GM12865 (cell line): Measurements from ENCODE around the gene ST7.
"Not testable (repeated sequence)": the region's sequence is repeated elsewhere in the genome, so short reads cannot be mapped to it uniquely, and the experiment has no call there.

Experiments used
- DNase-seq: peaks from one replicate; pipeline ENCODE4 v3.0.0; 2010; ENCODE audit warnings: low read depth
- H3K4me3 ChIP-seq: 2 replicates; pipeline ENCODE4 v1.5.1; 2011; ENCODE audit warnings: mild to moderate bottlenecking, low read depth, low read length, control low read depth
- TF ChIP-seq, protein P1 (sequence below): IDR thresholded peaks from 2 replicates; pipeline ENCODE4 v1.5.1; 2011; ENCODE audit warnings: low read length, control low read depth, low read depth, inconsistent platforms; ENCODE audit not compliant: insufficient read depth; ENCODE audit errors: missing control alignments

The ST7 gene

DNA sequence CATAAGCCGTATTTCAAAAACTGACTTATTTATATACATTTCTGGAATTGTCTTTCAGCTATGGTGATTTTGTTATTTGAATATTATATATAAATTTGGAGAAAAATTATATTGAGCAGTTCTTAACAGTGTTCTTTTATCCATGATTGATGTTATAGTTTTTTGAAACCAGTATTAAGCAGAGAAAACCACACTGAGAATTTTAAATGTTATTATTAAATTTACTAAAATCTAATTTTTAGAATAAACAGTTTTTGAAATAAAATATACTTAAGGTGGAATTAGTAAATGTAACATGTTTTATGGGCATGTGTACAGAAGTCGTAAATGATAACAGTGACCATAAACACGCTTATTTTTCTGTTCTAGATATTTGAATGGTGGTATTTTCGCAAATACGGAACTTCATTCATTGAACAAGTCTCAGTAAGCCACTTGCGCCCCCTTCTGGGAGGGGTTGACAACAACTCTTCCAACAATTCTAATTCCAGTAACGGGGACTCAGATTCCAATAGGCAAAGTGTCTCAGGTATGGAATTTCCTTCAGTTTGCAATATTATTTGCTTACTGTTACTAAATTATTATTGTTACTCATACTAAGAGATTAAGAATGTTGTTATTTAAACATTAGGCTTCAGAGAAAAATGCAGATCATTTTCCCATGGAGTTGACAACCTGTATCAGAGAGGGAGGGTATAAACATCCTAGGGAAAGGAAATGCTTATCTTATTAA, 166.1 kb downstream of the ST7 start:
- TF ChIP-seq, protein P1, sequence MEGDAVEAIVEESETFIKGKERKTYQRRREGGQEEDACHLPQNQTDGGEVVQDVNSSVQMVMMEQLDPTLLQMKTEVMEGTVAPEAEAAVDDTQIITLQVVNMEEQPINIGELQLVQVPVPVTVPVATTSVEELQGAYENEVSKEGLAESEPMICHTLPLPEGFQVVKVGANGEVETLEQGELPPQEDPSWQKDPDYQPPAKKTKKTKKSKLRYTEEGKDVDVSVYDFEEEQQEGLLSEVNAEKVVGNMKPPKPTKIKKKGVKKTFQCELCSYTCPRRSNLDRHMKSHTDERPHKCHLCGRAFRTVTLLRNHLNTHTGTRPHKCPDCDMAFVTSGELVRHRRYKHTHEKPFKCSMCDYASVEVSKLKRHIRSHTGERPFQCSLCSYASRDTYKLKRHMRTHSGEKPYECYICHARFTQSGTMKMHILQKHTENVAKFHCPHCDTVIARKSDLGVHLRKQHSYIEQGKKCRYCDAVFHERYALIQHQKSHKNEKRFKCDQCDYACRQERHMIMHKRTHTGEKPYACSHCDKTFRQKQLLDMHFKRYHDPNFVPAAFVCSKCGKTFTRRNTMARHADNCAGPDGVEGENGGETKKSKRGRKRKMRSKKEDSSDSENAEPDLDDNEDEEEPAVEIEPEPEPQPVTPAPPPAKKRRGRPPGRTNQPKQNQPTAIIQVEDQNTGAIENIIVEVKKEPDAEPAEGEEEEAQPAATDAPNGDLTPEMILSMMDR: peak; percentile 81
- H3K4me3 ChIP-seq: no peak overlapping the region
- peak; percentile 84 for DNase-seq

DNA sequence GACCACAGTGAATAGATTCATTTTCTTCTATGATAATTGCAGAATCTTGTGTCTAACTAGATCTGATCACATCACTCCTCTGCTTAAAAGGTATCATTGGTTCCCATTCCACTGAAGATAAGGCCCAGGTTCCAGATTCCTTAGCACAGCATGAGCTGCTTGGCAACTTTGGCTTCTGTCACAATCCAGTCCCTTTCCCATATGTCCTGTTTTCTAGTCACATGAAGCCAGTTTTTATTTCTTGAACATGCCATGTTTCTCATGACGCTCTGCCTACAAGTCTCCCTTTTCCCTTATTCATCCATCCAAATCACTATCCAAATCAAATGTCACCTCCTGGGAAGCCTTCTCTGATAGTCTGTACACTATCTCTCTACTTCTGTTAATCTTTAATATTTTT, 167.0 kb downstream of the ST7 start:
- H3K4me3 ChIP-seq: not testable (repeated sequence)

DNA sequence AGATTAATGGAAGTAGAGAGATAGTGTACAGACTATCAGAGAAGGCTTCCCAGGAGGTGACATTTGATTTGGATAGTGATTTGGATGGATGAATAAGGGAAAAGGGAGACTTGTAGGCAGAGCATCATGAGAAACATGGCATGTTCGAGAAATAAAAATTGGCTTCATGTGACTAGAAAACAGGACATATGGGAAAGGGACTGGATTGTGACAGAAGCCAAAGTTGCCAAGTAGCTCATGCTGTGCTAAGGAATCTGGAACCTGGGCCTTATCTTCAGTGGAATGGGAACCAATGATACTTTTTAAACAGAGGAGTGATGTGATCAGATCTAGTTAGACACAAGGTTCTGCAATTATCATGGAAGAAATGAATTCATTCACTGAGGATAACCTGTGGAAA, 168.7 kb downstream of the ST7 start:
- DNase-seq, H3K4me3 ChIP-seq: not testable (repeated sequence)

More for the DNA sequence above, 167.0 kb downstream of the ST7 start:
- DNase-seq: not testable (repeated sequence)

DNA sequence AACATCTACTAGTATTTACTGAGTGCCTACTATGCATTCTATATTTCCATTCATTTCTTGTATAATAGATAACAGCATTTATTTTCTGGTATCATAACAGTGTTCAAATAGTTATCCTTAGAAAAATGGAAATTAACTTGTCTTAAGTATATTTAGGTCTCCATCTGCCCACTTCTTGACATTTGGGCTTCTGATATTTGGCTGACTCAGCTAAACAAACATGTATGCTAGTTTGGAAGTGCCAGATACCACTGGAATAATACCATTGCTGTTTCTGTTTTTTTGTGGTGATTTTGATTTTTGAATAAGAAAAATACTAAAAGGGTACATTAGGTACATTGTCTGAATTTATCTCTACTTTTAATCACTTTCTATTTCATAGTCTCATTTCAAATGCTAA, 169.2 kb downstream of the ST7 start:
- H3K4me3 ChIP-seq: no peak overlapping the region
- DNase-seq: no peak
- TF ChIP-seq, protein P1: no peak

DNA sequence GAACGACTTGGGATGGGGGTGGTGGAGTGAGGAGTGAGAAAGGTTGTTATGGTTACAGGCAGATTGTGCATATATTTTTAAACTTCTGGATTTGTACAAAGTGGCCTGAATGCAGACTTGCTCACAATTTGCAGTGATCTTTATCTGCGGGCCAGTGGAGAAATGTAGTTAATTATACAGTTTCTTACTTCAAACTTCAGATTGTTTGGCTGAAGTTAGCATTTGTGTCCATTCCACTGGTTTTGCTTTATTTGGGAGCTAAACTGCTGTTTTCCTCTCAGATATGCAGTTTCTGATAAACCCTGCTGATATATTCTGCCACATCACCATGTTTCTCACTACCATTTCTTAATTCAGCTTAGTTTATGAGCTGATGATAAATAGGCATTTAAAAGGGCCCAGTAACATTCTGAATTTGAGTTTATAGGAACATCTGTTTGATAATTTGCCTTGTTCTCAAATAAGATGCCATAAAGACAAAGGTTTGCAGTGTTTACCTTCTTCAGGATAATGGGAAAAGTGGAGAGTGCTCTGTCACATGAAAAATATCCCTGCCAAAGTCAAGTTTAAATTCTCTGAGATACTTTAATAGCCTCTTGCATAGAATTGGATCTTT, 170.1 kb downstream of the ST7 start:
- no peak for DNase-seq
- TF ChIP-seq, protein P1: no peak
- H3K4me3 ChIP-seq: no peak overlapping the region

DNA sequence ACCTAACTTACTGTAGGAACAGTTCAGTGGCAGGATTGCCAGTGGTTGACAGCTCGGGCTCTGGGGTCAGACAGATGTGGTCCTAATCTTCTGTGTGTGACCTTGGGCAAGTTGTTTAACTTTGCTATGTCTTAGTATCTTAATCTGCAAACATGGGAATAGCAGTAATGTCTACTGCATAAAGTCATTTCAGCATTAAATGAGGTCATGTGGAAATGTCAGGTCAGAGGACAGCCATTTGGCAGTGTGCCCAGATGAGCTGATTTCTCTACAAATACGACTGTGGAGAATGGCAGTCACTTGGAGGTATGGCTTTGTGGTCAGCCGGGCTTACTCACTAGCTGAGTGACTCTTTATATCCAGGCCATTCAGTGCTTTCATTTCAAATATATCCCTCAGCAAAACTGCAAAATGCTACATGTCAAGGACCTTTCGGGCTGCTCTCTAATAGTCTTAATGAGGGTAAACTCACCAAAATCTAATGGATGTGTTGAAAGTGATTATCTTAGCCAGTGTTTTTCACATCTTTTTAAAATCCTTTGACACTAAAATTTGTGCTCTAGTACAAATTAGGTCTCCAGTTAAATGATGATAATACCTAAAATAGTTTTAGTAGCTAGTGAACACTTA, 171.4 kb downstream of the ST7 start:
- peak; percentile 88 for DNase-seq
- TF ChIP-seq, protein P1: no peak

DNA sequence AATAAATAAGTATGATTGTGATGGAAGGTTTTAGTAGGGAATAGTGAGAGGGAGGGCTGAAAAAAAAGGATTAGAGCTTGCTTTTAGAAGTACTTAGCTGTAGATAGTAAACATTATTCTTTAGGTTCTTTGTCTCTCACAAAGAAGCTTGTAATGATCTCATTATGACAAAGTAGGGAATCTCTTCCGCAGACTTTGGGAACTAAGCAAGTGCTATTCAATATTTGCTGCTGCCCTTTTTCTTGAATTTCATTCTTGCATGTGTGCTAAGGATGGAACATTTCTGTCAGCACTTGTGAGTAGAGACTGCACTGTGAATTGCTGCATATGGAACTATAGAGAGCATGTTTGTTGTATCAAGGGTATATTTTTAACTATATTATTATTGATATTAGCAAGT, 173.4 kb downstream of the ST7 start:
- TF ChIP-seq, protein P1: no peak
- no peak overlapping the region for H3K4me3 ChIP-seq
- DNase-seq: no peak

More for the DNA sequence above, 171.4 kb downstream of the ST7 start:
- H3K4me3 ChIP-seq: no peak overlapping the region
